ENCODE measurements around the gene RAB19. TPM values are rescaled to one million over a fixed set of nuclear protein-coding genes. Genes with fewer than 3 reads are reported as not detected.

RAB19 gene
- total RNA-seq, 1 experiment from 2014 or later, result 0.92 TPM

GRCh38 chr7:140369294-140369693 lies 34.6 kb upstream of the RAB19 start:
- H3K9me3 ChIP-seq (ENCODE audit: control insufficient read depth, insufficient read depth, low read depth, low read length), result no peaks in the 10 kb centered on the region
- H3K4me1 ChIP-seq (ENCODE audit: control insufficient read depth, insufficient read depth, low read length), result no peaks in the 10 kb centered on the region
- ATAC-seq (no peak), DNase-seq (ENCODE audit: low read depth, low spot score) (no peak)
- ChIA-PET POLR2A (no interaction called here), CTCF (no interaction called here)
- no peaks in the 10 kb centered on the region for H3K36me3 ChIP-seq (ENCODE audit: control insufficient read depth, insufficient read depth, low read length)
- no peaks in the 10 kb centered on the region for H3K27me3 ChIP-seq (ENCODE audit: control insufficient read depth, insufficient read depth, low read length)
- BruUV-seq (replicated peaks), result no TSS peak
- no peak overlapping the region for H3K4me3 ChIP-seq (ENCODE audit: low read depth in 2 of 2, low read length in 2 of 2)
- in situ Hi-C loops (cut with HindIII; ENCODE audit: low pct_unique_long_range_greater_than_20kb, low sequenced_read_pairs) (no loop called here), intact Hi-C loops (cut with micrococcal nuclease; ENCODE audit: unreplicated experiment) (no loop called here)
- no peak overlapping the region for H3K27ac ChIP-seq (ENCODE audit: low read length)
- TF ChIP-seq REST (IDR thresholded peaks at IDR 0.05; ENCODE audit: insufficient read depth in 1 of 2, low read depth in 2 of 2, low read length in 1 of 2) (no peak), POLR2AphosphoS5 (IDR thresholded peaks at IDR 0.05; ENCODE audit: low read depth, low read length) (no peak)

- Histone ChIP-seq H3K27me3 (ENCODE audit: control insufficient read depth, insufficient read depth, low read length) (no peaks in the 10 kb centered on the region), H3K4me1 (ENCODE audit: control insufficient read depth, insufficient read depth, low read length) (no peaks in the 10 kb centered on the region), H3K36me3 (ENCODE audit: control insufficient read depth, insufficient read depth, low read length) (no peaks in the 10 kb centered on the region), H3K9me3 (ENCODE audit: control insufficient read depth, insufficient read depth, low read depth, low read length) (no peaks in the 10 kb centered on the region), H3K4me3 (ENCODE audit: low read depth in 2 of 2, low read length in 2 of 2) (no peak overlapping the region), H3K27ac (ENCODE audit: low read length) (no peak overlapping the region)
- in situ Hi-C loops (cut with HindIII; ENCODE audit: low pct_unique_long_range_greater_than_20kb, low sequenced_read_pairs) (no loop called here), intact Hi-C loops (cut with micrococcal nuclease; ENCODE audit: unreplicated experiment) (no loop called here)
- ChIA-PET CTCF (no interaction called here), POLR2A (no interaction called here)
- ATAC-seq (no peak), DNase-seq (ENCODE audit: low read depth, low spot score) (no peak)
- TF ChIP-seq TCF7L2 (IDR thresholded peaks at IDR 0.05; ENCODE audit: low read depth, low read length), result no peak
- TF ChIP-seq CTCF (IDR thresholded peaks at IDR 0.05), result no peak
- TF ChIP-seq SIN3A (IDR thresholded peaks at IDR 0.05; ENCODE audit: borderline replicate concordance, insufficient read depth, low read depth, low read length), result no peak
- TF ChIP-seq REST (IDR thresholded peaks at IDR 0.05; ENCODE audit: insufficient read depth in 1 of 2, low read depth in 2 of 2, low read length in 1 of 2), result no peak
- TF ChIP-seq POLR2AphosphoS5 (IDR thresholded peaks at IDR 0.05; ENCODE audit: low read depth, low read length), result no peak
- no TSS peak for BruUV-seq (replicated peaks)
Measured at GRCh38 chr7:140375323-140375722, 28.5 kb upstream of the RAB19 start.
